SKM-1 (cell line): ENCODE measurements around the gene TOMM5.

ENCODE experiments used
- DNase-seq: peaks from one replicate; lab custom pipeline; 2025; ENCODE audit not compliant: unreplicated experiment; lab: John Stamatoyannopoulos, UW

TOMM5 gene

GRCh38 chr9:37592108-37592951 lies at the start of gene TOMM5:
TSS of gene TOMM5 (minus strand) at chr9:37592597. CDS start at chr9:37592532, 65 bp downstream.
- DNase-seq, result peak; percentile 74

GRCh38 chr9:37641331-37641730 lies 48.9 kb upstream of the TOMM5 start:
- DNase-seq, result no peak

- no peak for DNase-seq
These were observed 47.8 kb upstream of the TOMM5 start for GRCh38 chr9:37640246-37640645.

- DNase-seq, result no peak
These were observed 47.4 kb upstream of the TOMM5 start for GRCh38 chr9:37639841-37640240.

- DNase-seq, result no peak
These were observed 46.8 kb upstream of the TOMM5 start for GRCh38 chr9:37639109-37639762.

- no peak for DNase-seq
These were observed 44.4 kb upstream of the TOMM5 start for GRCh38 chr9:37636511-37637448.

- no peak for DNase-seq
These were observed 43.4 kb upstream of the TOMM5 start for GRCh38 chr9:37635808-37636207.

- no peak for DNase-seq
These were observed 40.1 kb upstream of the TOMM5 start for GRCh38 chr9:37632479-37632878.

GRCh38 chr9:37626708-37627292 lies 34.4 kb upstream of the TOMM5 start:
- DNase-seq, result no peak

GRCh38 chr9:37625758-37626147 lies 33.4 kb upstream of the TOMM5 start:
- no peak for DNase-seq

- DNase-seq, result no peak
These were observed 32.8 kb upstream of the TOMM5 start for GRCh38 chr9:37625036-37625757.

GRCh38 chr9:37624073-37624472 lies 31.7 kb upstream of the TOMM5 start:
- no peak for DNase-seq

GRCh38 chr9:37623267-37623666 lies 30.9 kb upstream of the TOMM5 start:
- DNase-seq, result no peak

GRCh38 chr9:37622462-37622861 lies 30.1 kb upstream of the TOMM5 start:
- DNase-seq, result no peak

GRCh38 chr9:37621273-37622121 lies 29.1 kb upstream of the TOMM5 start:
- DNase-seq, result no peak

GRCh38 chr9:37620396-37620795 lies 28.0 kb upstream of the TOMM5 start:
- DNase-seq, result no peak

- DNase-seq, result no peak
These were observed 27.4 kb upstream of the TOMM5 start for GRCh38 chr9:37619806-37620205.

- DNase-seq, result no peak
These were observed 26.4 kb upstream of the TOMM5 start for GRCh38 chr9:37618817-37619216.

- no peak for DNase-seq
These were observed 25.4 kb upstream of the TOMM5 start for GRCh38 chr9:37617832-37618231.
